Renal cortex interstitium (tissue), 11 donors: ENCODE results near the gene SZRD1. TPM values are rescaled to one million over a fixed set of nuclear protein-coding genes. Genes with fewer than 3 reads are reported as not detected.
"Not testable (repeated sequence)": the region's sequence is repeated elsewhere in the genome, so short reads cannot be mapped to it uniquely, and the experiment has no call there.

Experiments used
- DNase-seq, 11 donors: peaks; one replicate each; pipeline ENCODE4 v3.0.0-alpha.2; 2013; ENCODE audit warnings: low read depth in 9 of 11, low spot score in 4 of 11; ENCODE audit errors: extremely low read depth in 1 of 11
- polyA plus RNA-seq, 3 donors: library from polyadenylated mRNA; unstranded; fragments of 120-200 nt; gene quantifications; one replicate each; pipeline ENCODE4 v1.2.1, GENCODE V29; 2013; ENCODE audit not compliant: insufficient read length in 3 of 3

The SZRD1 gene
- polyA plus RNA-seq, 3 donors = 101 to 122 (median 102) TPM

DNA sequence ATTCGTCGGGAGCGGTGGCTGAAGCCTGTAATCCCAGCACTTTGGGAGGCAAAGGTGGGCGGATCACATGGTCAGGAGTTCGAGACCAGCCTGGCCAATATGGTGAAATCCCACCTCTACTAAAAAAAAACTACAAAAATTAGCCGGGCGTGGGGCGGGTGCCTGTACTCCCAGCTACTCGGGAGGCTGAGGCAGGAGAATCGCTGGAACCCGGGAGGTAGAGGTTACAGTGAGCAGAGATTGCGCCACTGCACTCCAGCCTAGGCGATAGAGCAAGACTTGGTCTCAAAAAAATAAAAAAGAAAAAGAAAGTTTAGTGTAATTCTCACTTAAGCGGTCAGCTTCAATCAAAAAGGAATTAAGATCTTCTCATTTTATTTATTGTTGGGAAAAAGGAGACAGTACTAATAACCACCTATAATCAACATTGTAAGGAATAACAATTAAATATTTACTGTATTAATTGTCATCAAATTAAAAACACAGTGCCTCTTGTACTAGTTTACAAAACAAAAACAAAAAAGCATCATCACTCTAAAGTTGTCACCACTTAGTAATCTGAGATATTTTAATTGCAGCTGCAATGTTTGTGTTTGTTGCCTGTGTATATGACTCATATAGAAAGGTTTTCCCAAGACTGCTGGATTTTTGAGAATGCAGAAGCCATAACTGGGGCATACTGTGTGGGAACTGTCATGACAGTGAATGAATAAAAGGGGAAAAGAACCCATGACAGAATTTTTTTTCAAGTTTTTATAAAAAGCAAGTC, 18.4 kb upstream of the SZRD1 start:
- no peak for DNase-seq

GRCh38 chr1:16349847-16350406, 17.1 kb upstream of the SZRD1 start:
- DNase-seq = no peak

- peak in 2 of 11 donors; percentile 16 to 36 for DNase-seq
Measured at GRCh38 chr1:16351456-16351993, 15.5 kb upstream of the SZRD1 start.

DNA sequence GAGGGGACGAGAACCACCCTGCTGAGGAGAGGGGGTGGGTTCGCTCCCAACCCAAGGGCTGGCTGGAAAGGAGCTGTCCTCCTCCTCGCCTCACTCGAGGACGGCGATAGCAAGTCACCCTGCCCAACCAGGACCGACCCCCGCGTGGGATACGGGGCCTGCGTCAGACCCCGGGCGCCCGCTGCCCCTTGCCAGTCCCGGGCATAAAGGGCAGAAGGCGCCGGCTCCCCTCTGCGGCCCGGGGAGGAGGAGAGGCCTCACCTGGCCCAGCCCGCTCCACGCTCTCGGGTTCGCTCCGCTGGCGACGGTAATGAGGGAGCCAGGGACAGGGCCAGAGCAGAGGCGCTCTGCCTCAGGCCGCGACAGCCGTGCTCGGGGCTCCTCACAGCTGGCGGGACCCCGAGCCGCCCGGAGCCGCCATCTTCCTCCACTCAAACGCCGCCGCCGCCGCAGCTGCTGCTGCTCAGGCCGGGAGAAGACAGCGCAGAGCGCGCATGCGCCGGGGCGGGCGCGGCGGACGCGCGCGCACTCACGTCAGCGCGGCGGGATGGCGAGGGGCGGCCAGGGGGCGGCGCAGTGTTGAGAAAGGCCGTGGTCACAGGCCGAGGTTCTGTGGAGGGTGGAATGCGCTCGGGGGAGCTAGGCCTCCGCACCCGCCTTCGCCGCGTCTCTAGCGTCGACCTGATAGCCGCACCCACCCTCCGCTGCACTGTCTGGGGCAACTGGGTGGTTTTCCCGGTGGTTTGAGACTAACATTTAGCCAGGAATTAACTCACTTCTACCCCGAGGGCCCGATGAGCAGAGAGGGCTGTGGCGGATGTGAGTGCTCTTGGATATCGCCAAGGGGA, 14.8 kb upstream of the SZRD1 start, which contains the start of gene FBXO42:
Gene FBXO42 (minus strand): TSS at position 487 of the 848 bp plus-strand sequence. CDS start 37,062 bp downstream, outside the sequence.
- peak; percentile 84 to 94 (median 91) for DNase-seq

DNA sequence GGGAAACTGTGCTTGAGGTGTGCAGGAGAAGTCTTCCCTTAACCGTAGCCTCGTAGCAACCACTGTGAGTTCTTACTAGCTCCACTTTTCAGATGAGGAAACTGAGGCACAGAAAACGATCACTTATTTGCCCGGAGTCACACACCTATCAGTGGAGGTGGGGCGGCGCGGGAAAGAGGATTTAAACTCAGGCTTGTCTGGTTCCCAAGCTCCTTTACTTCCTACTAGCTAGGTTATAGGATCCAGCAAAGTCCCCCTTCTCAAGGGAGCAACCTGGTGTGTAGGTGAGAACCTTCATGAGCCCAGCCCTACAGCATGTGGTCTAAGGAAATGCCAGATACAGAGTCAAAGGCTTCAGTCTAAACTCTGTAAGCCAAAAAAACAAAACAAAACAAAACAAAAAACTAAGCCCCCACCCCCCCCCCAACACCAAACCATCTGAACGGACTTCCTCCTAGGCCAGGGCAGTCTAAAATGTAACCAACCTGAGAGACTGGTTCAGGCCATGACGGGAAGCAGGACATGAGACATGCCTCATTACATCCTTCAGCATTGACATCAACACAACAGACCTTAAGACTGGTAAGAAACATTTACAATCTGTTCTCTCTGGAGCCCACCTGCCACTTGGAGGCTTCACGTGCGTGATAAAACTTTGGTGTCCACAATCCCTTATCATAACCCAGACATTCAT, 14.1 kb upstream of the SZRD1 start:
- DNase-seq = peak in 1 of 11 donors; percentile 28

DNA sequence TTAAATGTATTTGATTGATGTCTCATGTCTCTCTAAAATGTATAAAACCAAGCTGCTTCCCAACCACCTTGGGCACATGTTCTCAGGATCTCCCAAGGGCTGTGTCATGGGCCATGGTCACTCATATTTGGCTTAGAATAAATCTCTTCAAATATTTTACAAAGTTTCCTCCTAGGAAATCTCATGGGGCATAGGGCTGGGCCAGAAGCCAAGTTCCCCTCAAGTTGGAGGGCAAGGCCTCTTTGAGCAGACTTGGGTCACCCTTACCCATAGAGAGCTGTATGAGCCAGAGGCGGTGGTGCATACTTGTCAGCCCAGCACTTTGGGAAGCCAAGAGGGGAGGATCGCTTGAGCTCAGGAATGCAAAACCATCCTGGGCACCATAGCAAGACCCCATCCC, 12.4 kb upstream of the SZRD1 start:
- no peak for DNase-seq

DNA sequence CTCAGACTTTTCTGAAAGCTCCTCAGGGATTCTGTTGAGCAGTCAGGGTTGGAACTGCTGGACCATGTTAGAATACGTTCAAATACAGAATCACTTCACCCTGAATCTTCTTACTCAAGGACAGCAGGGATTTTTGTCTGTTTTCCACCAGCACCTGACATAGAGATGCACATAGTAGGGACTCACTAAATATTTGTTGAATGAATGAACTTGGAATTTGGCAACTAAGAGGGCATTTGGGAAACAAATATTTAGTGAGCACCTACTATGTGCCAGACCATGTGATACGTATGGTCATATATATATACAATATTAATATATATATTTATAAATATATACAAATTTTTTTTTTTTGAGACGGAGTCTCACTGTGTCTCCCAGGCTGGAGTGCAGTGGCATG, 10.2 kb upstream of the SZRD1 start:
- DNase-seq = no peak

DNA sequence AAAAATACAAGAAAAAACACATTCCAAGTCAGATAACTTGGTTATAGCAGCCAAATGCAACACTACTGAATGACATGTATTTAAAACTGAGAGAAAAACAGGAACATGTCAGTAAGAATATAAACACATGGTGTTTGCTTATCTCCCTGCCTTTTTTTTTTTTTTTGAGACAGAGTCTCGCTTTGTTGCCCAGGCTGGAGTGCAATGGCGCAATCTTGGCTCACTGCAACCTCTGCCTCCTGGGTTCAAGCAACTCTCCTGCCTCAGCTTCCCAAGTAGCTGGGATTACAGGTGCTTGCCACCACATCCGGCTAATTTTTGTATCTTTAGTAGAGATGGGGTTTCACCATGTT, 1.9 kb upstream of the SZRD1 start:
- DNase-seq = not testable (repeated sequence)

DNA sequence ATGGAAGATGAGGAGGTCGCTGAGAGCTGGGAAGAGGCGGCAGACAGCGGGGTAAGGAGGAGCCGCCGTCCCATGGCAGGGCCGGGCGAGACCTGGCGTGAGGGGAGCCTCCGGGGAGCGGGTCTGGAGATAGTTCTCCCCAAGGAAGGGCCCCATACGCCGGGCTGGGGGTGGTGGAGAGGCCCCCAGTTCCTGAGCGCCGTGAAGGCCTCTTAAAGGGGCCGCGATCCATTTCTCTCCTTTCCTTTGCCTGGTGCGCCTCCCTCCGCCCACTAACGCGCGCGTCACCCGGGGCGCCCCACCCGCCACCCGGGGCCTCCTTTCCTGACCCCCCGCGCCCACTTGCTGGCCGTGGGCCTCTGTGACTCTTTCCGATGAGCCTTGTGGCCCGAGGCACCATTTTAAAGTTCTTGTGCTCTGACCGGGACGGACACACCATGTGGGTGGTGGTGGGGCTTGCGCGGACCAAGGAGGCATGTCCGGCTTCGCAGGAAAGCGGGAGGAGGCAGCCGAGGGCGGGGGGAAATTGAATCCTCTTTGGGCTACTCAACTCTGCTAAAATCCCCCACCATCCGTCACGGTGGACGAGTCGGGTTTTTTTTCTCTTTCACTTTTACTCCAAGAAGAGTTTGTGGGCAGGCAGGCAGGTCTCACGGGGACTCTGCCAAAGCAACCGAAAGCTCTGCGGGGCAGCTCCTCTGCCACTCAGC, 371 bp downstream of the SZRD1 start:
- DNase-seq = peak in 9 of 11 donors; percentile 73 to 89 (median 79)

DNA sequence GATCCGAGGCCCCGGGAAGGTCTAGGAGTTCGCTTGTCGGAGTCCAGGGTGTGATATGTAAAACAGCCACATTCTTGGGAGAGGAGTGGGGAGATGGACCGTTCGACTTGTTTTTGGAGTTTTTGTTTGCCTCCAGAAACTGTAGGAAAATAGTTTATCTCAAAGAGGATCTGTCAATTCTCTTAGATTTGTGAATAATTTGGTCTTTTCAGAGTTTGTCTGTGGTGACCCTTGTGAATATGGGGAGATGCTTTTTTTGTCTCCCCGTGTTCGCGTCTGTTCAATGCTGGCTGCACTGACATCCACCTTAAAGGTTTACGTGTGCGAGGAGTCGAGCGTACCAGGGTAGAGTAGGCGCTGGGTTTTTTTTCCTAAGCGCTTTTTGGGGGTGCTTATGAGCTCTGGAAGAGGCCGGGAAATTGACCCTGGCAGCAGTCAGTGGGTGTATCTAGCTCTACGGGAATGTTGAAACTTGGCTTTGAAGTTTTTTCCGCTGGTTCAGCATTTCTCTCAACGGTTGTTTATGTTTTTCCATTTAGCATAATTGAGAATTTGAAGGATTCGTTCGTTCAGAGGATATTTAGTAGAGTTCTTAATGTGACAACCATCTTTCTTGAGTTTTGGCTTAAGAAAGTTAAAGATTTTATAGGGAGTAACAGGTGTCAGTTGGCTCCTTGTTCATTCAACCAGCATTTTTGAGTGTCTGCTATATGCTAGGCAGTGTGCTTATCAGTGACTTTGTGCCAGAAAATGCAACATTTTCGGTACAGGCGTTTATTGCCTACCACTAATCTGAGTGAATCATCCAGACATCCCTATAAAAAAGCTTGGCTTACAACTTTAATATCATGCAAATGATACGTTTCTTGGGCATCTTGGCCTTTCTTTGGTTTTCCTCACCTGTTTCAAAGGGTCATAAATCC, 1.2 kb downstream of the SZRD1 start:
- DNase-seq = no peak

DNA sequence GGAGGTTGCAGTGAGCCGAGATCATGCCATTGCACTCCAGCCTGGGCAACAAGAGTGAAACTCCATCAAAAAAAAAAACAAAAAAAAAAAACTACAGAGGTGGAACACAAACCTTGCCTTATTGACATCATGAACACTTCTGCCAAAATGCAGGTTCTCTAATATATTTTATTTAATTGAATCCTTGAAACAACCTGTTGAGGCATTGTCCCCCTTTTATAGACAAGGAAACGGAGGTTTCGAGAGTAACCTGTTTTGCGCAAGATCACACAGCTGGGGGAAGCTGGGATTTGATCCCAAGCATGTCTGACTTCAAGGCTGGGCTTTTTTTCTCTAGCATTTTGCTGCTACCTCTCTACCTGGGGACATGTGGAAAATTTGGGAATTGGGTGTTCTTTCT, 2.8 kb downstream of the SZRD1 start:
- DNase-seq = no peak

GRCh38 chr1:16371725-16372124, 4.7 kb downstream of the SZRD1 start:
- DNase-seq = no peak

GRCh38 chr1:16372535-16373285, 5.7 kb downstream of the SZRD1 start:
- DNase-seq = no peak

DNA sequence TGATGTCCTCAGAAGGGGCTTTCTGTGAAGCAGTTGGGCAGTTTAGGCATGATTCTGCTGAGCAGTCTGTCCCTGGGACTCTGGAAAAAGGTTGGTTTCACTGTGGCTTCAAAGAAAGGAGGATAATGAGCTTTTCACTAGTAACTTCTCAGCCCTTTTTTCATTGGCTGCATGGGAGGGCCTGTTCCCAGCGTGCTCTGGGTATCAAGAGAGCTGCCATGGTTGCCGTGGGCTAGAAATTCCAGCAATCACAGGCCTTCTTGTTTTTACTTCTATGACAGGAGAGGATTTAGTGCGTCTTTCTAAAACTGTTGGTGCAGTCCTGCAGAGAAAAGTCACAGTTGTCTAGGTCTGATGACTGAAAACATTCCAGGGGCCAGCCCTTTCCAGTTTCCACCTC, 7.2 kb downstream of the SZRD1 start:
- no peak for DNase-seq

- no peak for DNase-seq
Measured at GRCh38 chr1:16375521-16376340, 8.7 kb downstream of the SZRD1 start.

- DNase-seq = no peak
Measured at GRCh38 chr1:16376971-16377370, 9.9 kb downstream of the SZRD1 start.
